Spleen (tissue), 11 donors: Measurements from ENCODE around the gene SLC28A2. TPM values are rescaled to one million over a fixed set of nuclear protein-coding genes. Genes with fewer than 3 reads are reported as not detected.

Experiments
- DNase-seq: peaks from one replicate; pipeline ENCODE4 v3.0.0-alpha.2; 2020
- H3K27ac ChIP-seq, 8 donors: fragments of 200-600 bp; sonication (generic) in 7 of 8; 1 replicate in 4 of 8; 2 replicates in 4 of 8; pipeline versions ENCODE4 v1.5.0 to v1.8.0; 2016 to 2021; ENCODE audit warnings: inconsistent platforms in 4 of 8, mild to moderate bottlenecking in 4 of 8, moderate library complexity in 1 of 8
- H3K27me3 ChIP-seq, 7 donors: fragments of 200-600 bp; sonication (generic) in 6 of 7; replicated peaks in 1 of 7; 1 replicate in 4 of 7; 2 replicates in 3 of 7; pipeline versions ENCODE4 v1.5.0 to v1.8.0; 2016 to 2021; ENCODE audit warnings: inconsistent platforms in 3 of 7, mild to moderate bottlenecking in 1 of 7
- H3K36me3 ChIP-seq, 6 donors: fragments of 200-600 bp; sonication (generic) in 5 of 6; 1 replicate in 4 of 6; 2 replicates in 2 of 6; pipeline versions ENCODE4 v1.5.0 to v1.8.0; 2016 to 2021; ENCODE audit warnings: inconsistent platforms in 2 of 6
- H3K4me1 ChIP-seq, 6 donors: fragments of 200-600 bp; sonication (generic) in 5 of 6; 1 replicate in 3 of 6; 2 replicates in 3 of 6; pipeline versions ENCODE4 v1.5.0 to v1.8.0; 2016 to 2021; ENCODE audit warnings: inconsistent platforms in 3 of 6
- H3K4me3 ChIP-seq, 8 donors: fragments of 200-600 bp; sonication (generic) in 7 of 8; 1 replicate in 4 of 8; 2 replicates in 4 of 8; pipeline versions ENCODE4 v1.5.0 to v1.8.0; 2016 to 2021; ENCODE audit warnings: inconsistent platforms in 4 of 8, mild to moderate bottlenecking in 4 of 8, moderate library complexity in 2 of 8
- H3K9me3 ChIP-seq, 8 donors: fragments of 200-600 bp; sonication (generic) in 7 of 8; 1 replicate in 4 of 8; 2 replicates in 4 of 8; pipeline versions ENCODE4 v1.5.0 to v1.8.0; 2016 to 2021; ENCODE audit warnings: inconsistent platforms in 4 of 8
- CTCF ChIP-seq, 11 experiments: fragments of 200-600 bp in 7 of 11; fragments of 450-650 bp in 4 of 11; sonication (generic) in 4 of 11; IDR thresholded peaks in 8 of 11; conservative IDR thresholded peaks in 3 of 11; 1 replicate in 7 of 11; 2 replicates in 4 of 11; pipeline versions ENCODE4 v1.4.0 to v1.8.0; 2016 to 2021; ENCODE audit warnings: antibody characterized with exemption in 11 of 11, inconsistent platforms in 4 of 11, mild to moderate bottlenecking in 1 of 11
- POLR2A ChIP-seq, 3 donors: fragments of 450-650 bp; IDR thresholded peaks; one replicate each; pipeline ENCODE4 v1.5.1; 2017; ENCODE audit warnings: antibody characterized with exemption in 3 of 3, mild to moderate bottlenecking in 1 of 3
- POLR2AphosphoS5 ChIP-seq, 3 donors: sonication (generic); formaldehyde crosslinking; IDR thresholded peaks; one replicate each; pipeline ENCODE4 v1.5.1; 2017; ENCODE audit warnings: antibody characterized with exemption in 3 of 3
- WGBS, 5 donors: extraction: QIAGEN DNeasy Blood & Tissue Kit in 3 of 5; methylation state at CpG; one replicate each; pipeline versions ENCODE4 v1.1.5 to v1.1.7; 2013 to 2018; 5-methylcytosine and 5-hydroxymethylcytosine counted together
- intact Hi-C: fragments of 100-400 bp; cut with DNase I; formaldehyde crosslinking; loops from one replicate; pipeline ENCODE4 v1.15.0; 2023; ENCODE audit warnings: low total_unique reads
- polyA plus RNA-seq, 3 donors: library from polyadenylated mRNA; stranded (reverse); fragments of 200-250 nt; gene quantifications; one replicate each; pipeline ENCODE4 v1.2.1, GENCODE V29; 2013
- total RNA-seq, 7 donors: library from RNA; depleted of rRNA in 3 of 7; stranded (reverse); fragments of >200 nt in 3 of 7; fragmentation: NEBNext Ultra II Directional in 4 of 7; extraction: Animal tissue kit (Norgen Biotek cat#: 25700) in 4 of 7; gene quantifications; one replicate each; pipeline versions ENCODE4 v1.1.0 to v1.2.1, GENCODE V29; 2016 to 2021
- donor health status: healthy with polysubstance abuse.
- donor health status: DM: no; HTN: no; CAD: no; lungs with moderate emphysema.
- donor health status: DM: no; HTN: no; CAD: no.
- donor health status: Bipolar disorder and iron deficiency.
- donor health status: healthy.
- donor health status: DM: no; HTN: no; CAD: no.
- donor health status: DM: yes; HTN: yes; CAD: no.

SLC28A2 gene
- total and polyA plus RNA-seq, 10 donors, result not detected

GRCh38 chr15:45221053-45221599, 30.9 kb upstream of the SLC28A2 start:
- Histone ChIP-seq H3K36me3 (no peaks in the 10 kb centered on the region), H3K4me1 (no peaks in the 10 kb centered on the region), H3K4me3 (no peak overlapping the region), H3K27me3 (peaks cover 0 to 38% (median 5%) of the 10 kb centered on the region in 7 donors), H3K27ac (no peak overlapping the region), H3K9me3 (no peaks in the 10 kb centered on the region)
- no peak for TF ChIP-seq CTCF (IDR thresholded peaks at IDR 0.05 in 8 of 11, conservative IDR thresholded peaks at IDR 0.05 in 3 of 11)
- no peak for TF ChIP-seq POLR2A (IDR thresholded peaks at IDR 0.05)
- TF ChIP-seq POLR2AphosphoS5 (IDR thresholded peaks at IDR 0.05), result no peak
- intact Hi-C loops, result no loop called here
- 79 to 97% (median 93%) methylated on average over 2 of the region's 2 CpGs for WGBS, 5 donors
- DNase-seq, result no peak

GRCh38 chr15:45221967-45222366, 30.1 kb upstream of the SLC28A2 start:
- 76 to 82% (median 79%) methylated on average over 4 of the region's 4 CpGs for WGBS, 5 donors
- Histone ChIP-seq H3K4me1 (no peaks in the 10 kb centered on the region), H3K4me3 (no peak overlapping the region), H3K36me3 (no peaks in the 10 kb centered on the region), H3K9me3 (no peaks in the 10 kb centered on the region), H3K27ac (no peak overlapping the region), H3K27me3 (peaks cover 0 to 38% (median 5%) of the 10 kb centered on the region in 7 donors)
- TF ChIP-seq POLR2A (IDR thresholded peaks at IDR 0.05) (no peak), POLR2AphosphoS5 (IDR thresholded peaks at IDR 0.05) (no peak), CTCF (IDR thresholded peaks at IDR 0.05 in 8 of 11, conservative IDR thresholded peaks at IDR 0.05 in 3 of 11) (no peak)
- intact Hi-C loops, result no loop called here
- DNase-seq, result no peak

GRCh38 chr15:45224621-45225217, 27.3 kb upstream of the SLC28A2 start:
- no peak overlapping the region for H3K27ac ChIP-seq
- intact Hi-C loops, result no loop called here
- no peaks in the 10 kb centered on the region for H3K9me3 ChIP-seq
- TF ChIP-seq POLR2AphosphoS5 (IDR thresholded peaks at IDR 0.05), result no peak
- no peak for TF ChIP-seq CTCF (IDR thresholded peaks at IDR 0.05 in 8 of 11, conservative IDR thresholded peaks at IDR 0.05 in 3 of 11)
- TF ChIP-seq POLR2A (IDR thresholded peaks at IDR 0.05), result no peak
- H3K4me3 ChIP-seq, result no peak overlapping the region
- no peak for DNase-seq
- no peaks in the 10 kb centered on the region for H3K4me1 ChIP-seq
- WGBS, 5 donors, result 61 to 74% (median 65%) methylated on average over 5 of the region's 5 CpGs
- H3K27me3 ChIP-seq, result peaks cover 0 to 34% (median 5%) of the 10 kb centered on the region in 7 donors
- H3K36me3 ChIP-seq, result no peaks in the 10 kb centered on the region

DNA sequence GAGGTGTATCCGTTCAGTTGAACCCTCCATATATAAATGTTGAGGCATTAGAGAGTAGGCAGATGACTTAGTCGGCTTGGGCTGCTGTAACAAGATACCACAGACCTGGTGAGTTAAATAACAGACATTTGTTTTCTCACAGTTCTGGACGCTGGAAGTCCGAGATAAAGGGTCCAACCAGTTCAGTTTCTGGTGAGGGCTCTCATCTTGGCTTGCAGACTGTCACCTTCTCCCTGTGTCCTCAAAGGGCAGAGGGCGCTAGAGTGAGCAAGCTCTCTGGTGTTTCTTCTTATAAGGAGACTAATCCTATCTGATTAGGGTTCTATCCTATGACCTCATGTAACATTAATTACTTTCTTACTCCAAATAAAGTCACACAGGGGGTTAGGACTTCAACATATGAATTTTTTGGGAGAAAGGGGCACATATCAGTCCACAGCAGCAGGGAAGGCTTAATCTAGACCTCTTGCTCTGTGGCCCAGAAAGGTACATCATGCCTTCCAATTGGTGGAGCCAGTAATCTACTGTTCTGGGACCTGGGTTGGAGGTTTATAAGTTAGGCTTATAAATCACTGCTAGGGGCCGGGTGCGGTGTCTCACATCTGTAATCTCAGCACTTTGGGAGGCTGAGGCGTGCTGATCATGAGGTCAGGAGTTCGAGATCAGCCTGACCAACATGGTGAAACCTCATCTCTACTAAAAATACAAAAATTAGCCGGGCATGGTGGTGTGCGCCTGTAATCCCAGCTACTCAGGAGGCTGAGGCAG, 26.3 kb upstream of the SLC28A2 start:
- TF ChIP-seq POLR2A (IDR thresholded peaks at IDR 0.05), result no peak
- TF ChIP-seq POLR2AphosphoS5 (IDR thresholded peaks at IDR 0.05), result no peak
- TF ChIP-seq CTCF (IDR thresholded peaks at IDR 0.05 in 8 of 11, conservative IDR thresholded peaks at IDR 0.05 in 3 of 11), result no peak
- WGBS, 5 donors, result 74 to 88% (median 81%) methylated on average over 10 to 11 of the region's 11 CpGs
- Histone ChIP-seq H3K27ac (no peak overlapping the region), H3K4me3 (no peak overlapping the region), H3K36me3 (no peaks in the 10 kb centered on the region), H3K27me3 (peaks cover 0 to 24% (median 4%) of the 10 kb centered on the region in 7 donors), H3K9me3 (no peaks in the 10 kb centered on the region), H3K4me1 (no peaks in the 10 kb centered on the region)
- intact Hi-C loops, result no loop called here
- no peak for DNase-seq
